NCI-H128 (cell line): ENCODE data around the gene SEL1L.
"Not testable (repeated sequence)": the region's sequence is repeated elsewhere in the genome, so short reads cannot be mapped to it uniquely, and the experiment has no call there.

Experiments used
- DNase-seq: peaks from one replicate; lab custom pipeline; 2025; ENCODE audit not compliant: unreplicated experiment; lab: John Stamatoyannopoulos, UW

The SEL1L gene

DNA sequence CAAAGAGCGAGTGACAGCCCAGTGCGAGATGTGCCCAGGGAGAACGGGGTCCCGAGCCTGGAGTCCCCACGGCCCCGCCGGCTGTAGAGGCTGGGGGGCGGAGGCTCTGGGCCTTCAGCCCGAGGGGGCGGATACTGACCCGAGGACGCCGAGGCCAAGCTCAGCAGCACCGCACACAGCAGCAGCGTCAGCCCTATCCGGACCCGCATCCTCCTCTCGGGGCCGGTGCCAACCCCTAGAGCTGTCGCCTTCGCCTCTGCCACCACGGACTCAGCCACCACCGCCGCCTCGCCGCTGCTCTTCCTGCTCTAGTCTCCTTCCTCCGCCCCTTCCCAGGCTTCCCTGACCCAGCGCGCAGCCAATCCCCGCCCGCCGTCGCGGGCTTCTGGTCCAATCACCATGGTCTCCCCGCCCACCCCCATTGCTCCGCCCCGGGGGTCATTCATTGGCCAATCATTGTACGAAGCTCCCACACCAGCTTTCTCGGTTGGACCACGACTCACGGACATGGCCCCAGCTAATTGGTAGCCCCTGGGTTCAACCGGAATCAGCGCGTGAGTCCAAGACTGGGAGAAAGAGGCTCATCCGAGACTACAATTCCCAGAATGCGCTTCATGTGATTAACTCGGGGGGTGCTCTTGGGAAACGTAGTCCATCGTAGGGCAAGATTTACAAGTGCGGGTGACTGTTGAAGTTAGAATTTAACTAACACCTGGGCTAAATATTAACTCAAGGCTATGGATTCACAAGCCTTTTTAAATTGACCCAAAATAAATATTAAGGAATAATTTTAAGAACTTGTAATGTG lies at the start of gene SEL1L:
Gene SEL1L (minus strand): TSS at position 318 of the 808 bp plus-strand sequence. CDS start 109 bp downstream, at position 209.
- DNase-seq: peak; percentile 100

DNA sequence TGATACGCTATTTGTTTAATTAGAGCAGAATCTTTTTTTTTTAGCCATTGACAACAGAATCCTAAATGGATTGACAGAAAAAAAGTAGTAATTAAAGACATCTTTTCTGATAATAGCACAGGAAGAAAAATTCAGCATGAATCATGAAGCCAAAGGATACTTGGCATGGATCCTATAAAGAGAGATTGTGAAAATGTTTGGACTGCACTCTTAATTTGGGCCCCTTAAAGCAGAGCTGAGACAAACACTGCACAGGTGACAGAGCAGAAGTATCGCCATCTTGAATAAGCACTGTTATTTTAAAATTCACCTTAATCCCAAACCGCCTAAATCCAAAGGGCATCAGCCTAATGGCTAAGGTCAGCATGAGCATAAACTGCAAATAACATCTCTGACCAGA lies 48.8 kb upstream of the SEL1L start:
- DNase-seq: no peak

GRCh38 chr14:81579115-81579514 lies 45.5 kb upstream of the SEL1L start:
- DNase-seq: no peak

GRCh38 chr14:81571437-81571836 lies 37.8 kb upstream of the SEL1L start:
- DNase-seq: no peak

DNA sequence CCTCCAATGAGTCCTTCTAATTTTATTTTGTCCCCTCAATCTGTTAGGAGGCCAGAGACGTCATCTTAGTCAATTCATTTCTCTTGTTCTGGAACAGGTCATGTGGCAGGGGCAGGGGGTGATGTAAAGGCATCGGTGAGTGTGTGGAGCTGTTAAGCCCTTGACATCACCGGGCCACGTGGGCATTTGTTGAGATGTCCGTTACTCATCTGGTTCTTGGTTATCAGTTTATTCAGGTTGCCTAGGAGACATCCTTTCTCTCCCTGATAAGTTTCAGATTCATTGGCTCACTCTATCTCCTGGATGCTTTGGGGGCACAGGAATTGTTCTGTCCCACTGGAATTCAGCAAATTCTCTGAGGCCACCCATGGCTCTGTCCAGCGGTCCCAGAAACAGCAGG lies 33.6 kb upstream of the SEL1L start:
- no peak for DNase-seq

GRCh38 chr14:81565441-81566290 lies 32.0 kb upstream of the SEL1L start:
- DNase-seq: no peak

GRCh38 chr14:81562818-81563217 lies 29.2 kb upstream of the SEL1L start:
- DNase-seq: no peak

- DNase-seq: no peak
These were observed 27.6 kb upstream of the SEL1L start for GRCh38 chr14:81561084-81561775.

- DNase-seq: no peak
These were observed 25.7 kb upstream of the SEL1L start for GRCh38 chr14:81559385-81559784.

DNA sequence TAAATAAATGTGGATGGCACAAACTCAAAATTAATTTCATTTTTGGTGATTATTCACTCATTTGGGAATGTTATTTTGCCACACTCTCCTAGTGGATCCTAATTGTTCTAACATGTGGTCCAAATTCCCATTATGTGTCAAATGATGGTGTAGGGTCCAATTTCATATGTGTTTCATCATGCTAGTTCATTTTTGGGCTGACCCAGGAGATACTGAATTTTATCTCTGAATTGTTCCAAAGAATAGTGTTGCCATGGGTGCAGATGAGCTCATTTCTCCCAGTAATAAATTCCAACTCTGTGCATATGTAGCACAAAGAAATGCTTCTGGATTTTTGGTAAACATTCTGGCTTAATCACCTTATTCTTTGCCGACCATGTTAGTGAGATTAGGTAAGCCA lies 23.5 kb upstream of the SEL1L start:
- DNase-seq: no peak

DNA sequence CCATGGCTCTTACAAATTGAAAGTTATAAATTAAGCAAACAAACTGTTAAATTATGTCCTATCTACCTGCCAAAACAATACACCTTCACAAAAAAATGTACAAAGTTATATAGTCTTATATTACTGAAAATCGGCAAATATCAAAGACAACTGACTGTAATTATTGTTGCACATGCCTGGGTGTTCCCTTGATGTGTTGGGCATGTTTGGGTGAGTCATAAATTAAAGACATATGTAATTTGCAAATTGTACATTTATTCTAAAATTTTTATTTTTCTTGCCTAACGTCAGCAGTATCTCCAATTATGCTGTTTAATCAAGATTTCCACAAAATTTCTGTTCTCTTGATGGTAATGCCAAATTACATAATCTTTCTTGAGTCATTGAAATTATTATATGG lies 22.0 kb upstream of the SEL1L start:
- no peak for DNase-seq

GRCh38 chr14:81555051-81555450 lies 21.4 kb upstream of the SEL1L start:
- no peak for DNase-seq

- no peak for DNase-seq
These were observed 17.8 kb upstream of the SEL1L start for GRCh38 chr14:81551471-81551870.

DNA sequence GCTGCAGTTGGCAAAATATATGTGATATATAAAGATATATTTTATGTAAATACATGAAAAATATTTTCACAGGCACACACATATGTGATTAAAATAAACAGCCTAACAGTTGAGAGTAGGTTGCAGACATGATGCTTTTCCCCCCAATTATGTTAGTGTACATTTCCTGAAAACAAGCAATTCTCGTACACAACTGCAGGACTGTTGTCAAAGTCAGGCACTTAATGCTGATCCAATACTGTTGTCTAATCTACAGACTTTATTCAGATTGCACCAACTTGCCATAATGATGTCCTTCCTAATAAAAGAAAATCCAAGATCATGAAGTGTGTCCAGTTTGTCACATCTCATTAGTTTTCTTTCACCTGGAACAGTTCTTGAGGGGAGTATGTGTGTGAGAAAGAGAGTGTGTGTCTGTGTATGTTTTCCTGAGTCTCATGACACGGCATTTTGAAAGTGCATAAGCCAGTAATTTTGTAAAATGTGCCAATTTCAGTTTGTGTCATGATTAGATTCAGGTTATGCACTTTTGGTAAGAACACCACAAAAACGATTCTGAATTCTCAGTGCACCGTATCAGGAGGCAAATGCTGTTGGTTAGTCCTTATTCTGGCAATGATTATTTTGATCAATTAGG lies 16.5 kb upstream of the SEL1L start:
- DNase-seq: no peak

DNA sequence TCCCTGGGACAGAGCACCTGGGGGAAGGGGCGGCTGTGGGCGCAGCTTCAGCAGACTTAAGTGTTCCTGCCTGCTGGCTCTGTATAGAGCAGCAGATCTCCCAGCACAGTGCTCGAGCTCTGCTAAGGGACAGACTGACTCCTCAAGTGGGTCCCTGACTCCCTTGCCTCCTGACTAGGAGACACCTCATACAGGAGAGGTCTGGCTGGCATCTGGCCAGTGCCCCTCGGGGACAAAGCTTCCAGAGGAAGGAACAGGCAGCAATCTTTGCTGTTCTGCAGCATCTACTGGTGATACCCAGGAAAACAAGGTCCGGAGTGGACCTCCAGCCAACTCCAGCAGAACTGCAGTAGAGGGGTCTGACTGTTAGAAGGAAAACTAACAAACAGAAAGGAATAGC lies 7.6 kb upstream of the SEL1L start:
- DNase-seq: not testable (repeated sequence)

- DNase-seq: no peak
These were observed 3.5 kb upstream of the SEL1L start for GRCh38 chr14:81537193-81537592.

GRCh38 chr14:81536241-81536771 lies 2.7 kb upstream of the SEL1L start:
- DNase-seq: no peak

DNA sequence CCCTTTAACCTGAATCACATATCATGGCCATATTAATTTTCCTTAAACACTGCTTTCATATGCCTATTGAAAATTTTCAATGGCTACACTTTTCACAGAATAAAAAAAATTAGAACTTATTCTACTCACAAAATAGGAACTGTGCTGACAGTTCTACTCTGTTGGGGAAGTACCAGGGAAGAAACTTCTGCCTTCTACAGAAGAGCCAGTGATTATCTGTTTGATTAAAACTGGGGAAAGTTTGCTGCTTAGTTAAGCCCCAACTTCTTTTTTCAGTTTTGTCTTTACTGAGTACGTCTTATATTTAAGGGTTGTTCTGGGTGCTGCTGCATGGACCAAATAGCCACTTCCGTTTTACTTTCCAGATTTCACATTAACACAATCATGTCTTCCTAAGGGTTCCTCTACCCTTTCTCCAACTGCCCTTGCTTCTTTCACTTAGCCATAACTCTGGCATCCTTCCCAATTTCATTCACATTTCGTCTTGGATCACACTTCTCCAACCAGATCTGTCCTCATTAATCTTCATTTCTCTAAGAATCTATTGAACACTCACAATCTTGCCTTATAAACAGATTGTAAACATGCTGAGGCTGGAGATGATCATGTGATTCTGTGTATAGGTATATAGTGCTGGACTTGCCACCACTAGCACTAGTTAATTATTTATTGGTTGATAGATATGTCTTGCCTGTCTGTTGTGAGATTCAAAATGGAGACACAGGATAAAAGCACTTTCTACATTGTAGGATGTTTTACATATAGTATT lies 1.9 kb upstream of the SEL1L start:
- no peak for DNase-seq

DNA sequence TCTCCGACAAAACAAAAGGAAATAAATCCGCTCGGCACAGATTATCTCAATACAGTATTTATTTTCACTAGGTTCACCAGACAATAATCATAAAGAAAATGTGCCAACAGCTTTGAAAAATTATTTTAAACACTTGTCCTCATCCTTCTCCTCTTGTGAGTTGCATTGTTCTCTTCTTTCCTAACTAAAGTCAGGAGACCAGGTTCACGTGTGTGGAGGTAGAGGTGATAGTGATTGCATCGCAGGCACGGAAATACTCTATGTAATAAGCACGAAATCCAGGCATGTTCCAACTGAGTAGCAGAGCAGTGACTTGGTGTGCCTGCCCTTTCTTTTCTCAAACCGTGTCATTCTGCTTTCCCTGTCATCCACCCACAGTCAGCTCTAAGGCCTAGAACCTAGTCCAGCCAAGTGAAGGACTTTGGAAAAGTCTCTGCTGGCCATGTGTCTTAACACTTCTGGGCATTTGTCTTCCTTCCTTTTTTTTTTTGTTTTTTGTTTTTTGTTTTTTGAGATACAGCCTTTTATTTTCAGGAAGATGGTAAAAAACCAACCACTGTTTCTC lies 939 bp upstream of the SEL1L start:
- DNase-seq: no peak

DNA sequence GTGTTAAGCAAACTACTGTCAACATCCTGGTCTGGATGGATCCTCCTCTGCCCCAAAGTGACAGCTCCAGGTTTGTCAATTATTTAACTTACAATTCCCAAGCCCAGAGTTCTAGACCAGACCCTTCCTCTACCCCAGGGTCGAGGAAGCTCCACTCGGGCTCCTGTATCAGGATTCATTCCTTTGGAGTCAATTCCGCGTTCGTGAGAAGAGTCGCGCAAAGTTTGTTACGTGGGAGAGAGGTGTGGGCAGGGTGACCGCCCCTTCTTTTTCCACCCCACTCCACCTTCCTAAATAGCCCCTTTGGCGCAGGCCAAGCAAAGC lies 479 bp downstream of the SEL1L start:
- DNase-seq: no peak
